Left lung (tissue), 10 donors: ENCODE results near the gene EXOSC7. TPM values are rescaled to one million over a fixed set of nuclear protein-coding genes. Genes with fewer than 3 reads are reported as not detected.

Source experiments
- ATAC-seq: fragments of 200-7000 bp; cut with Tn5 transposase; one replicate; pipeline ENCODE4 v1.9.1; 2020; ENCODE audit warnings: moderate library complexity
- DNase-seq, 4 donors: peaks; one replicate each; pipeline ENCODE4 v3.0.0-alpha.2; 2013 to 2020
- H3K27ac ChIP-seq, 2 donors: fragments of 200-600 bp; sonication (generic) in 1 of 2; one replicate each; pipeline versions ENCODE4 v1.5.0 to v1.8.0; 2020 to 2021
- H3K27me3 ChIP-seq, 2 donors: fragments of 200-600 bp; sonication (generic) in 1 of 2; one replicate each; pipeline versions ENCODE4 v1.5.0 to v1.8.0; 2020 to 2021
- H3K36me3 ChIP-seq, 2 donors: fragments of 200-600 bp; sonication (generic) in 1 of 2; one replicate each; pipeline versions ENCODE4 v1.5.0 to v1.8.0; 2020 to 2021
- H3K4me1 ChIP-seq, 2 donors: fragments of 200-600 bp; one replicate each; pipeline ENCODE4 v1.8.0; 2021
- H3K4me3 ChIP-seq, 2 donors: fragments of 200-600 bp; sonication (generic) in 1 of 2; one replicate each; pipeline versions ENCODE4 v1.5.0 to v1.8.0; 2020 to 2021; ENCODE audit warnings: mild to moderate bottlenecking in 1 of 2
- H3K9me3 ChIP-seq, 2 donors: fragments of 200-600 bp; sonication (generic) in 1 of 2; one replicate each; pipeline versions ENCODE4 v1.5.0 to v1.8.0; 2020 to 2021
- CTCF ChIP-seq, 2 donors: fragments of 200-600 bp; sonication (generic) in 1 of 2; IDR thresholded peaks; one replicate each; pipeline versions ENCODE4 v1.5.0 to v1.8.0; 2021; ENCODE audit warnings: antibody characterized with exemption in 2 of 2
- intact Hi-C, 2 donors: fragments of 100-400 bp; cut with DNase I; formaldehyde crosslinking; loops; one replicate each; pipeline versions ENCODE4 v1.11.2 to v1.14.2; 2022
- polyA plus RNA-seq, 6 donors: library from polyadenylated mRNA; unstranded; fragments of 120-200 nt; gene quantifications; one replicate each; pipeline ENCODE4 v1.2.1, GENCODE V29; 2013; ENCODE audit not compliant: insufficient read length in 6 of 6
- total RNA-seq, 2 donors: library from RNA; stranded (reverse); fragmentation: NEBNext Ultra II Directional; extraction: Animal tissue kit (Norgen Biotek cat#: 25700); gene quantifications; one replicate each; pipeline ENCODE4 v1.2.1, GENCODE V29; 2021
- donor health status: DM: no; HTN: yes; CAD: no.
- donor health status: DM: no; HTN: no; CAD: no.

EXOSC7 gene
- total and polyA plus RNA-seq, 8 donors: 33.2 to 76.2 (median 61.3) TPM

GRCh38 chr3:44989141-44989540 is 13.1 kb downstream of the EXOSC7 start:
- intact Hi-C loops: no loop called here
- no peak for DNase-seq
- Histone ChIP-seq H3K27ac (no peak overlapping the region), H3K4me1 (peaks cover 3 to 30% of the 10 kb centered on the region in 2 donors), H3K27me3 (no peaks in the 10 kb centered on the region), H3K36me3 (peaks cover 0 to 28% of the 10 kb centered on the region in 2 donors), H3K4me3 (no peak overlapping the region), H3K9me3 (no peaks in the 10 kb centered on the region)
- no peak for TF ChIP-seq CTCF (IDR thresholded peaks at IDR 0.05)
- no peak for ATAC-seq

GRCh38 chr3:44989636-44990373 is 13.8 kb downstream of the EXOSC7 start:
- TF ChIP-seq CTCF (IDR thresholded peaks at IDR 0.05): no peak

GRCh38 chr3:44991326-44991725 is 15.3 kb downstream of the EXOSC7 start:
- Histone ChIP-seq H3K9me3 (no peaks in the 10 kb centered on the region), H3K36me3 (peaks cover 0 to 30% of the 10 kb centered on the region in 2 donors), H3K27ac (no peak overlapping the region), H3K4me1 (peaks cover 8 to 43% of the 10 kb centered on the region in 2 donors), H3K4me3 (no peak overlapping the region), H3K27me3 (no peaks in the 10 kb centered on the region)
- no peak for TF ChIP-seq CTCF (IDR thresholded peaks at IDR 0.05)
- no peak for ATAC-seq
- DNase-seq: no peak
- intact Hi-C loops: no loop called here

More at GRCh38 chr3:44989636-44990373, 13.8 kb downstream of the EXOSC7 start:
- peaks cover 3 to 30% of the 10 kb centered on the region in 2 donors for H3K4me1 ChIP-seq
- no peak overlapping the region for H3K27ac ChIP-seq
- ATAC-seq: peak; percentile 17
- intact Hi-C loops: no loop called here
- peaks cover 0 to 28% of the 10 kb centered on the region in 2 donors for H3K36me3 ChIP-seq
- H3K4me3 ChIP-seq: no peak overlapping the region
- H3K27me3 ChIP-seq: no peaks in the 10 kb centered on the region
- DNase-seq: no peak
- H3K9me3 ChIP-seq: no peaks in the 10 kb centered on the region

- Histone ChIP-seq H3K27ac (no peak overlapping the region), H3K4me3 (no peak overlapping the region), H3K36me3 (peaks cover 0 to 45% of the 10 kb centered on the region in 2 donors), H3K4me1 (peaks cover 8 to 43% of the 10 kb centered on the region in 2 donors), H3K9me3 (no peaks in the 10 kb centered on the region), H3K27me3 (no peaks in the 10 kb centered on the region)
- DNase-seq (no peak), ATAC-seq (peak; percentile 30)
- intact Hi-C loops: no loop called here
- peak; percentile 49 to 66 for TF ChIP-seq CTCF (IDR thresholded peaks at IDR 0.05)
Observed at GRCh38 chr3:44992555-44993470, 16.8 kb downstream of the EXOSC7 start.
